ENCODE measurements around the gene PDPN.

The PDPN gene

DNA sequence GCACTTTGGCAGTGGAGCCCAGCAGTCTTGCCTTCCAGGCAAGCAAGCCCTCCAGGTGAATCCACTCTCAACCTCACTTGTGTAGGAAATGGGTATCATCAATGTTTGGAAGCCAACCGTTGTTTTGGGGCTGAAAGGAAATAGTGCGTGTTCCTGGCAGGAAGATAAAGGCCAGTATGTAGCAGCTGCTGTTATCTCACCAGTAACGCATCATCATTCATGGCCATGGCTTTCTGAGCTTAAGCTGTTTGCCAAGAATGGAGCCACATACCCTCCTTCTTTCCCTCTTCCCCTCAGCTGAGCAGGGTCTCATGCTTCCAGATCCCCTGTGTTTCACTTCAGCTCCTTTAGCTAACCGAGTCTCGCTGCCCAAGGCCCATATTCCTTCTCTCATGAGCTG, 2.2 kb upstream of the PDPN start:
- H3K9me3 ChIP-seq (ENCODE audit: control insufficient read depth, insufficient read depth, low read depth, low read length), result no peaks in the 10 kb centered on the region
- POLR2A ChIA-PET, result no interaction called here
- TF ChIP-seq, protein P1, sequence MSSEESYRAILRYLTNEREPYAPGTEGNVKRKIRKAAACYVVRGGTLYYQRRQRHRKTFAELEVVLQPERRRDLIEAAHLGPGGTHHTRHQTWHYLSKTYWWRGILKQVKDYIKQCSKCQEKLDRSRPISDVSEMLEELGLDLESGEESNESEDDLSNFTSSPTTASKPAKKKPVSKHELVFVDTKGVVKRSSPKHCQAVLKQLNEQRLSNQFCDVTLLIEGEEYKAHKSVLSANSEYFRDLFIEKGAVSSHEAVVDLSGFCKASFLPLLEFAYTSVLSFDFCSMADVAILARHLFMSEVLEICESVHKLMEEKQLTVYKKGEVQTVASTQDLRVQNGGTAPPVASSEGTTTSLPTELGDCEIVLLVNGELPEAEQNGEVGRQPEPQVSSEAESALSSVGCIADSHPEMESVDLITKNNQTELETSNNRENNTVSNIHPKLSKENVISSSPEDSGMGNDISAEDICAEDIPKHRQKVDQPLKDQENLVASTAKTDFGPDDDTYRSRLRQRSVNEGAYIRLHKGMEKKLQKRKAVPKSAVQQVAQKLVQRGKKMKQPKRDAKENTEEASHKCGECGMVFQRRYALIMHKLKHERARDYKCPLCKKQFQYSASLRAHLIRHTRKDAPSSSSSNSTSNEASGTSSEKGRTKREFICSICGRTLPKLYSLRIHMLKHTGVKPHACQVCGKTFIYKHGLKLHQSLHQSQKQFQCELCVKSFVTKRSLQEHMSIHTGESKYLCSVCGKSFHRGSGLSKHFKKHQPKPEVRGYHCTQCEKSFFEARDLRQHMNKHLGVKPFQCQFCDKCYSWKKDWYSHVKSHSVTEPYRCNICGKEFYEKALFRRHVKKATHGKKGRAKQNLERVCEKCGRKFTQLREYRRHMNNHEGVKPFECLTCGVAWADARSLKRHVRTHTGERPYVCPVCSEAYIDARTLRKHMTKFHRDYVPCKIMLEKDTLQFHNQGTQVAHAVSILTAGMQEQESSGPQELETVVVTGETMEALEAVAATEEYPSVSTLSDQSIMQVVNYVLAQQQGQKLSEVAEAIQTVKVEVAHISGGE (tag by site-specific recombination; conservative IDR thresholded peaks at IDR 0.05; ENCODE audit: low read depth), result no peak
- no peak overlapping the region for H3K4me3 ChIP-seq (ENCODE audit: low read depth, low read length)
- H3K4me1 ChIP-seq (ENCODE audit: control insufficient read depth, insufficient read depth, low read length), result no peaks in the 10 kb centered on the region
- peaks cover 0 to 6% of the 10 kb centered on the region in 2 experiments; a peak in 1 of 3 replicates for H3K36me3 ChIP-seq (ENCODE audit: control insufficient read depth in 2 of 2, insufficient read depth in 1 of 2, low read length in 2 of 2)
- CTCF ChIA-PET, result interaction anchor here (2.8 kb wide), 1 partner anchor 10 kb away, joined by 11 read pairs; no protein-coding TSS in a partner anchor
- H3K27ac ChIP-seq (ENCODE audit: extremely low read depth, low read depth, low read length), result no peak overlapping the region

DNA sequence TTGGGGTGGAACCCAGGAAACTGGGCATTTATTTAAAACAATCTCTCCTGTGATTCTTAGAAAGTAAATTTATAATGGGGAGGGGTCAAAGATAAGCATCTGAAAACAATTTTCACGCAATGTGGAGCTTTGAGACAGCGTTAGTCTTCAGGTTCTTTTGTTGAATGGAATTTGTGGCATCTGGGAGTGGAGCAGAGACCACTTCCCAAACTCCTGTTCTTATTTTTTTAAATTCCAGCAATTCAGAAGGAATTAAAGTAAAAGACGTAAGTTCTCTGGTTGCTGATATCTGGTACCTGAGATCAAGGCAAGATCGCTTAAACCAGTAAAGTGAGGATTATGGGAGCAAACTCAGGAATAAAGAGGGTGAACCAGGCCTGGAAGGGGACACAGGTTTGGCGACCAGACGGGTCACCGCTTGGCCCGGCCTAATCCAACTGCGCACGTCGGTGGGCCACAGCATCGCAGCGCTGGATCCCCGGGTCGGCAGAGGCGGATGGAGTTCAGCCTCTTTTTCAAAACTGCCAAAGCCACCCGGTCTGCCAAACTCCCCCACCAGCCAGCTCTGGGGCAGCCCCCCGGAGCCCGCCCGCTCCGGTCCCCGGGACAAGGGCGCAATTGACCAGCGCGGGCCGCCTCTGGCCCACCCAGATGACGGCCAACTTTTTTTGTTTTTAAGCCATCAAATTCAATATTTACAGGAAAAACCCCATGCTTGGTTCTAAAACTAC, 754 bp upstream of the PDPN start:
- Histone ChIP-seq H3K9me3 (ENCODE audit: control insufficient read depth, insufficient read depth, low read depth, low read length) (no peaks in the 10 kb centered on the region), H3K4me1 (ENCODE audit: control insufficient read depth, insufficient read depth, low read length) (peaks cover 4% of the 10 kb centered on the region), H3K36me3 (ENCODE audit: control insufficient read depth in 2 of 2, insufficient read depth in 1 of 2, low read length in 2 of 2) (peaks cover 0 to 6% of the 10 kb centered on the region in 2 experiments; a peak in 2 of 3 replicates), H3K27ac (ENCODE audit: extremely low read depth, low read depth, low read length) (no peak overlapping the region), H3K4me3 (ENCODE audit: low read depth, low read length) (no peak overlapping the region)
- POLR2A ChIA-PET, result no interaction called here
- CTCF ChIA-PET, result interaction anchor here (0.7 to 2.8 kb wide), 2 partner anchors 12 to 70 kb away, joined by 3 to 11 read pairs; no protein-coding TSS in a partner anchor
- no peak for TF ChIP-seq ZNF530 (tag by site-specific recombination; IDR thresholded peaks at IDR 0.05; ENCODE audit: low read depth)
- no peak for TF ChIP-seq ZNF366 (tag by site-specific recombination; conservative IDR thresholded peaks at IDR 0.05)
- TF ChIP-seq, protein P2, sequence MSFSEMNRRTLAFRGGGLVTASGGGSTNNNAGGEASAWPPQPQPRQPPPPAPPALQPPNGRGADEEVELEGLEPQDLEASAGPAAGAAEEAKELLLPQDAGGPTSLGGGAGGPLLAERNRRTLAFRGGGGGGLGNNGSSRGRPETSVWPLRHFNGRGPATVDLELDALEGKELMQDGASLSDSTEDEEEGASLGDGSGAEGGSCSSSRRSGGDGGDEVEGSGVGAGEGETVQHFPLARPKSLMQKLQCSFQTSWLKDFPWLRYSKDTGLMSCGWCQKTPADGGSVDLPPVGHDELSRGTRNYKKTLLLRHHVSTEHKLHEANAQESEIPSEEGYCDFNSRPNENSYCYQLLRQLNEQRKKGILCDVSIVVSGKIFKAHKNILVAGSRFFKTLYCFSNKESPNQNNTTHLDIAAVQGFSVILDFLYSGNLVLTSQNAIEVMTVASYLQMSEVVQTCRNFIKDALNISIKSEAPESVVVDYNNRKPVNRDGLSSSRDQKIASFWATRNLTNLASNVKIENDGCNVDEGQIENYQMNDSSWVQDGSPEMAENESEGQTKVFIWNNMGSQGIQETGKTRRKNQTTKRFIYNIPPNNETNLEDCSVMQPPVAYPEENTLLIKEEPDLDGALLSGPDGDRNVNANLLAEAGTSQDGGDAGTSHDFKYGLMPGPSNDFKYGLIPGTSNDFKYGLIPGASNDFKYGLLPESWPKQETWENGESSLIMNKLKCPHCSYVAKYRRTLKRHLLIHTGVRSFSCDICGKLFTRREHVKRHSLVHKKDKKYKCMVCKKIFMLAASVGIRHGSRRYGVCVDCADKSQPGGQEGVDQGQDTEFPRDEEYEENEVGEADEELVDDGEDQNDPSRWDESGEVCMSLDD (tag by site-specific recombination; IDR thresholded peaks at IDR 0.05), result no peak

DNA sequence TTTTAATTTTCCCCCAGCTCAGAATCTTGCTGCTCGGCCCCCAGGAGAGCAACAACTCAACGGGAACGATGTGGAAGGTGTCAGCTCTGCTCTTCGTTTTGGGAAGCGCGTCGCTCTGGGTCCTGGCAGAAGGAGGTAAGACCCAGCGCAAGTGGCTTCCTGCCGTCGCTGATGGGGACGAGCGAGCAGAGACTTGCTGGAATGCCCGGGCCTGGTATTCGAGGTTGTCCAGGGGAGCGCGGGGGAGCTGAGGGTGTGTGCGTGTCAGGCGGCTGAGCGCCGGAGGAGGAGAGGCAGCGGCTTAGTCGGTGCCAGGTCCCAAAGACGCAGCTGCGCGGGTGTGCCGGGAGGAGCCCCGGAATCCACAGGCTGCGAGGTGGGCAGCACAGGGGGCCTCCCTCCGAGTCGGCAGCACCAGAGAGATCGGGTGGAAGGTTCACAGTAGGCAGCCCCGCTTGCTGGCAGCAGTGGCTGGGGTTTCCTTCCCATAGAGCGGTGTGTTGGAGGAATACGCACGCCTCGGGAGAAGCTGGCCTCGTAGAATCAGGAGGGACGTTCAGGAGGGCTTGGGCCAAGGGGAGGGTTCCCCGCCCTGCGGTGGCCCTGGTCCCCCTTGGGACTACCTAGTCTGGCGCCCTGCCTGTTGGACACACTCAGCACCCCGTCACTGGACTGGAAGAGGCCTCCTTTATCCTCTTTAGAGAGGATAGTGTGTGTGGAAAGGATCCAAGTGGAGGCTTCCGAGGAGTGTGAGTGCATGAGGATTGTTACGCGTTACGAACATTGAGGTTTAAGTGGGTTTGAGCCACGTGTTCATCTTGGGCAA, 547 bp downstream of the PDPN start:
- ChIA-PET POLR2A (interaction anchor here (0.6 to 1.0 kb wide), 4 partner anchors 10 to 1580 kb away, joined by 3 to 4 read pairs (median 3); no protein-coding TSS in a partner anchor), CTCF (interaction anchor here (0.7 kb wide), 1 partner anchor 71 kb away, joined by 3 read pairs; no protein-coding TSS in a partner anchor)
- Histone ChIP-seq H3K36me3 (ENCODE audit: control insufficient read depth in 2 of 2, insufficient read depth in 1 of 2, low read length in 2 of 2) (peaks cover 0 to 9% of the 10 kb centered on the region in 2 experiments; a peak in 2 of 3 replicates), H3K4me1 (ENCODE audit: control insufficient read depth, insufficient read depth, low read length) (peaks cover 4% of the 10 kb centered on the region), H3K9me3 (ENCODE audit: control insufficient read depth, insufficient read depth, low read depth, low read length) (no peaks in the 10 kb centered on the region), H3K27ac (ENCODE audit: extremely low read depth, low read depth, low read length) (peak overlapping the region; percentile 61), H3K4me3 (ENCODE audit: low read depth, low read length) (peak overlapping the region; percentile 67)
- TF ChIP-seq, protein P3, sequence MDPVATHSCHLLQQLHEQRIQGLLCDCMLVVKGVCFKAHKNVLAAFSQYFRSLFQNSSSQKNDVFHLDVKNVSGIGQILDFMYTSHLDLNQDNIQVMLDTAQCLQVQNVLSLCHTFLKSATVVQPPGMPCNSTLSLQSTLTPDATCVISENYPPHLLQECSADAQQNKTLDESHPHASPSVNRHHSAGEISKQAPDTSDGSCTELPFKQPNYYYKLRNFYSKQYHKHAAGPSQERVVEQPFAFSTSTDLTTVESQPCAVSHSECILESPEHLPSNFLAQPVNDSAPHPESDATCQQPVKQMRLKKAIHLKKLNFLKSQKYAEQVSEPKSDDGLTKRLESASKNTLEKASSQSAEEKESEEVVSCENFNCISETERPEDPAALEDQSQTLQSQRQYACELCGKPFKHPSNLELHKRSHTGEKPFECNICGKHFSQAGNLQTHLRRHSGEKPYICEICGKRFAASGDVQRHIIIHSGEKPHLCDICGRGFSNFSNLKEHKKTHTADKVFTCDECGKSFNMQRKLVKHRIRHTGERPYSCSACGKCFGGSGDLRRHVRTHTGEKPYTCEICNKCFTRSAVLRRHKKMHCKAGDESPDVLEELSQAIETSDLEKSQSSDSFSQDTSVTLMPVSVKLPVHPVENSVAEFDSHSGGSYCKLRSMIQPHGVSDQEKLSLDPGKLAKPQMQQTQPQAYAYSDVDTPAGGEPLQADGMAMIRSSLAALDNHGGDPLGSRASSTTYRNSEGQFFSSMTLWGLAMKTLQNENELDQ (tag by site-specific recombination; IDR thresholded peaks at IDR 0.05; ENCODE audit: low read depth), result no peak
- TF ChIP-seq SP3 (tag by site-specific recombination; IDR thresholded peaks at IDR 0.05) (0 out of 2 replicates have a peak, but pooled peaks have one; percentile 16), ZBTB17 (tag by site-specific recombination; IDR thresholded peaks at IDR 0.05) (peak; percentile 71), KLF16 (tag by site-specific recombination; IDR thresholded peaks at IDR 0.05) (no peak), KLF8 (tag by site-specific recombination; IDR thresholded peaks at IDR 0.05) (0 out of 2 replicates have a peak, but pooled peaks have one; percentile 1), SP2 (tag by site-specific recombination; IDR thresholded peaks at IDR 0.05) (0 out of 2 replicates have a peak, but pooled peaks have one; percentile 3), GLIS1 (tag by site-specific recombination; IDR thresholded peaks at IDR 0.05) (peak; percentile 62), ZXDB (tag by site-specific recombination; IDR thresholded peaks at IDR 0.05) (0 out of 2 replicates have a peak, but pooled peaks have one; percentile 12), ZBTB20 (tag by site-specific recombination; IDR thresholded peaks at IDR 0.05) (peak; percentile 95)
- TF ChIP-seq, protein P4, sequence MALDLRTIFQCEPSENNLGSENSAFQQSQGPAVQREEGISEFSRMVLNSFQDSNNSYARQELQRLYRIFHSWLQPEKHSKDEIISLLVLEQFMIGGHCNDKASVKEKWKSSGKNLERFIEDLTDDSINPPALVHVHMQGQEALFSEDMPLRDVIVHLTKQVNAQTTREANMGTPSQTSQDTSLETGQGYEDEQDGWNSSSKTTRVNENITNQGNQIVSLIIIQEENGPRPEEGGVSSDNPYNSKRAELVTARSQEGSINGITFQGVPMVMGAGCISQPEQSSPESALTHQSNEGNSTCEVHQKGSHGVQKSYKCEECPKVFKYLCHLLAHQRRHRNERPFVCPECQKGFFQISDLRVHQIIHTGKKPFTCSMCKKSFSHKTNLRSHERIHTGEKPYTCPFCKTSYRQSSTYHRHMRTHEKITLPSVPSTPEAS (tag by site-specific recombination; IDR thresholded peaks at IDR 0.05), result peak; percentile 50; the same call in 1 of the 2 replicates
- TF ChIP-seq, protein P2 (tag by site-specific recombination; IDR thresholded peaks at IDR 0.05), result no peak; the same call in 1 of the 2 replicates

All from HEK293 (cell line).